GM18526 (cell line): ENCODE measurements around the gene NT5DC1.

Experiments used
- POLR2A ChIP-seq: IDR thresholded peaks from 3 replicates; pipeline ENCODE4 v1.6.1; 2011; ENCODE audit not compliant: insufficient read length; ENCODE audit errors: extremely low read depth

The NT5DC1 gene

DNA sequence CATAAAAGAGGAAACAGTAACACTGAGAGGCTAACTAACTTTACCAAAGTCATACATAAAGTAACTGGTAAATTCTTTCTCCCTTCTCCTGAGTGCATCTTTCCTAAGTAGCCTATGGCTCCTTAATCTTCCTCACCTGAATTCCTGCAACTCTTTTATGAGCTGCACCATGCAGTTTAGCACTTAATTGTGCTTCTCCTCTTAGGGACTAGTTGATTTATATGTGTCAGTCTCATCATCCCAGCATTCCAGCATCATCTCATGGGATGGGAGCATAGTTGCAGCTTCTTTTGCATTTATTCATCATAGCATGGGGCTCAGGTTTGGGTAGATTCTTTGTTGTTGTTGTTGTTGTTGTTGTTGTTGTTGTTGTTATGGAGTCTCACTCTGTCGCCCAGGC is 182.5 kb downstream of the NT5DC1 start:
- no peak for TF ChIP-seq POLR2A

DNA sequence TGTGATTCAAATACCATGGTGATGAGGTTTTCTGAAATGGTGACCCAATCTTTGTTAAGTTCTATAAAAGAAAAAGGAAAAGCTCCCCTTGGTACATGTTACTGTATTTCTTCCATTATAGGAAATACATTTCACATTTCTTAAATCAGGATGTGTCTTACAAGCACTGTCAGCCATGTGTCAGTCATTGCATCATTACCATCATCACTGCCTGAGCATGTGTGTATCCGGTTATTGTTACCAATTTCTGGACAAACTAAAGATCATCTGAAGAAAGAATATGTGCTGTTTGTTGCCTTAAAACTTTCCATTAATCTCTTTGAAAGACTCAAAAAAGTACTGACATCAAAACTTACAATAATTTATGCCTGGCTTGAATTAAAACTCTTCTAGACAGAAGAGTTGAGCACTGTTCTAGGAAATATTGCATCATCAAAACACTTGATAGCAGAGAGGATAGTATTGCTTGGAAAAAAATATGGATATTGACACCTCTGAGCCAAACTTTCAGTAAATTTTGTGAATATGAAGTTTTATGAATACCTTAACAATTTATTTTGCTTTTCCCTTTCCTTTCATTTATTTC is 186.2 kb downstream of the NT5DC1 start:
- TF ChIP-seq POLR2A: no peak

DNA sequence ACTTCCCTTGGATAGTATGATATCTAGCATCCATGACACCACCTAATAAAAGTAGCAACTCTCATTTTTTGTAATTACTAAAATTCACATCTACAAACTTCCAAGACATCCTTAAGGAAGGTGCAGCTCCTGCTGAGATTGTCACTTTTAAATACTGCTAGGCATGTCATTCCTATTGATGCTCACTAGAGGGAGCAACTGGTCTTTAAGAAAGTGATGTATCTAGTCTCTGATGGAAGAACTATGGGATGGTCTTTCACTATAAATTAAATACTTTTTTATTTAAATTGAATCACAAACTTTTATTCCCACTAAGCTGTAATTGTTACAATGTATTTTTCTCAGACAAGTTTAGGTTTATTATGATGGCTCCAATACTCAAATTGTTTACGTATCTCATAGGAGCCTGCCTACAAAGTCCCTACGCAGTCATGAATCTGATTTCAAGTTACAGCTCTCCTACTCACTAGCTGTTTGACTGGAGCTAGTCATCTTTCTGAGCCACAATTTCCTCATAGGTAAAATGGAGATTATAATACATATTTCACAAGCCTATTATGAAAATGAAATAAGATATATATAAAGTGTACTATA is 187.1 kb downstream of the NT5DC1 start:
- TF ChIP-seq POLR2A: no peak

DNA sequence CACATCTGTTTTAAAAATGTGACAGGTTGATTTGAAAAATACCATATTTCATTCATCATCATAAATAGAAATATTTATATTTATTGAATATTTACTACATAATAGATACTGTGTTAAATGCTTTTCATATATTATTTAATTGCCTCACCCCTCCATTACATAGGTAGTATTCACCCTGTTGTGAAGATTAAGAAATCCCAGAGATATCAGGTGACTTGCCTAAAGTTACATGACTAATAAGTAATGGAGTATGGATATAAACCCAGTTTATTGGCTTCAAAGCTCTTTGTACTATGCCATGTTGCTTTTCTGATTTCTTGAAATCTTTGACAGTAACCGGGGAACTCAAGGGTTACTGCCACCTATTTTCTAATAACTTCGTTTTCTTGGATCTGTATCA is 189.2 kb downstream of the NT5DC1 start:
- no peak for TF ChIP-seq POLR2A

DNA sequence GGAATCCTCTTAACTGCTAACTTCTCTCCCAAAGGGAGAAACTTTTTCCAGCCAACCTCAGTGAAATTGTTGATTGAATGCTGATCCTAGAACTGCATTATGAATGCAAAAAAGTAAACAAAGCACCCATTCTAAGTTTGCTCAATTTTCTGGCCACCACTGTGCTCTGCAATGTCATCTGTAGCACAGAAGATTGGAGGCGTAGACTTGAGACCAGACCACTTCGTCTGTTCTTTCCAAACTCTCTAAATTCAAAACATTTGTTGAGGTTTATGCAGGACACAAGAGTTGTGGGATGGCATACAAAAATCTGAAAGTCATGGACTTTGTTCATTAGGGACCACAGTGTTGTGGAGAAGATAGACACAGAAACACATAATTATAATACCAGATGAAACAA is 190.1 kb downstream of the NT5DC1 start:
- no peak for TF ChIP-seq POLR2A

DNA sequence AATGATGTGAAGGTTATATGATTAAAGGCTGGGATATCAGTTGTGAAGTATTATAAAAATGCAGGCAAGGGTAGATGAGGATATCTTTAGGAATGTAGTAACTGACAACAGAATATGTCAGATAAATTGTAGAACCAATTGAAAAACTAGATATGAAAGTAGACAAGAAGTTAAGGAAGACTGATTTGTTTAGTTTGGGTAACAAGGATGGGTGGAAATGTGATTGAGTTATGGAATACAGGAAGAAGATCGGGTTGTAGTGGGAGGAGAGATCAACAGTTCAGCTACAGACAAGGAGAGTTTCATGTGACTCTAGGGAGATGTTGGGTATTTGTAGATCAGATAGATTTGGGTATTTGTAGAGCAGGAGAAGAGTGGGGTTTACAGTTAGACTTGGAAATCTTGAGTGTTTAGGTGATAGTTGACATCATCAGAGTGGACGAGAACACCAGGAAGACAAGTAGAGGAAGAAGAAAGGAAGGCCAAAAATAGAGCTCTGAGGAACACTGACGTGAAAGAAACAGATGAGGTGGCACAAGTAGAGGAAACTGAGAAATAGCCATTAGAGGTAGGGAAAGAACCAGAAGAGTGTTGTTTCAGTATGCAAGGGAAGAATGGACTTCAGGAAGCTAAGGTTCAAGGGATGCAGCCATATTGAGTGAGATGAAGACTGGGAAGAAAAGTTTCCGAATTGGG is 191.2 kb downstream of the NT5DC1 start:
- TF ChIP-seq POLR2A: no peak

DNA sequence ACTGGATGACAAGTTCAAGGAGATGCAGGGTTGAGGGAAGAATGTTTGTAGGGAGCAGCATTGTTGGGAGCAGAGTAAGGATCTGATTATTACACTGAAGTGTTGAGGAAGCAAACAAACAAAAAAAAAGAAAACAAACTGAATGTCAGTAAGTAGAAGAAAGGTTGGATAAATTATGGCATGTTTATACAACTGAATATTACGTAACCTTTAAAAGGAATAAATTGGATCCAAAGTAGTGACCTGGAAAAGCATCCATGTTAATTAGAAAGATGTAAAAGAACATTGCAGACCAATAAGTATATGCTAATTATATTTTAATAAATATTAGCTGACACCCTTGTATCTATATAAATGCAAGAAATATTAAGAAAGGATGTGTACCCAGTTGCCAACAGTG is 191.9 kb downstream of the NT5DC1 start:
- no peak for TF ChIP-seq POLR2A

DNA sequence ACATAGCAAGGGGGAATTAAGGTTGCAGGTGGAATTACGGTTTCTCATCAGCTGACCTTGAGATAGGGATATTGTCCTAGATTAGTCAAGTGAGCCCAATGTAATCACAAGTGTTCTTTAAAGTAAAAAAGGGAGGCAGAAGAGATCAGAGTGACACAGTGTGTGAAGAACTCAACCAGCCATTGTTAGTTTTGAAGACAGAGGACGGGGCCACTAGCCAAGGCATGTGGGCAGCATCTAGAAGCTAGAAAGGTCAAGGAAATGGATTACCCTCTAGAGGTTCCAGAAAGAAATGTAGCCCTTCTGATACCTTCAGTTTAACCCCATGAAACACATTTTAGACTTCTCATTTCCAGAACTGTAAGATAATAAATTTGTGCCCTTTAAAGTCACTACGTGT is 197.6 kb downstream of the NT5DC1 start:
- no peak for TF ChIP-seq POLR2A

DNA sequence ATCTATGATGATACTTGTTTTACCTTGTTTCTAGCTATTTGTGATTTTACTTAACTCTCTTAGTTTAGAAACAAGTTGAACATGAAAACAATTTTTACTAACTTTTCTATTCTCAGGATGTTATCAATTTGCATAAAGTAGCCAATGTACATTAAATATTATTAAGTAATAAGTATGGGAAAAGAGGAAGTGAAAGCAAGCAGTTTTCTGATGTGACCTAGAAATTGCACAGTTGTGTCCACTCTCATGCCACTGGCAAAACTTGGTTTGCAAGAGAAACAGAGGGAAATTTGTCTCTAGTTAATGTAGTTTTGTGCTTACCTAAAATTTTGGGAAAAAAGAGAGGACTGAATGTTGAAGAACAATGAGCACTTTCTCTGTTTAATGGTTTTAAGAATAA is 198.3 kb downstream of the NT5DC1 start:
- TF ChIP-seq POLR2A: no peak
